GM18498 (cell line): ENCODE measurements around the gene PERCC1.

ENCODE experiments used
- ATAC-seq: cut with Tn5 transposase; IDR thresholded peaks from one replicate; pipeline ENCODE4 v1.9.1; 2021; ENCODE audit warnings: mild to moderate bottlenecking, moderate library complexity; ENCODE audit not compliant: unreplicated experiment

The PERCC1 gene

DNA sequence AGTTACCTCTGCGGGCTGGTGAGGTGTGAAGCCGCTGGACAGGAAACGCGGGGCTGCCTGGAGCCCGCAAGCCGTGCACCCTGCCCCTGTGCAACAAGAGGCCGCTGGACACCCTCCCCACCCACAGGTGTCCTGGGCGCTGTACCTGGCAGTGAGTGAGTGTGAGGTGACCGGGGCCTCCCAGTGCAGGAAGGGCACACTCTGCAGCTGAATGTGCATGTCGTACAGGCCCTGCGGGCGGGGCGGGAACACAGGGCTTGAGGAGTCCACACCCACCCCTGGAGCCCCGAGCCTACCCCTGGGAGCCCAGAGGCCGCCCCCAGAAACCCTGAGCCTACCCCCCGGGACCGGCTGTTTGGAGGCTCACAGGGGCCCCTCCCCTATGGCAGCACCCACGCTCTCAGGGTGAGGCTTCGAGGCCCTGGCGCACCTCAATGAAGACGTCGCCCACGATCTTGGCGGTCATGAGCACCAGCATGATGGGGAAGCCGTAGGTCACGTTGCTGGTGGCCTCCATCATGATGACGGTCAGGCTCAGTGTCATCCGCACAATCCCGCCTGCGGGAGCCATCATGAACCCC lies 17.7 kb downstream of the PERCC1 start:
- ATAC-seq, result no peak

DNA sequence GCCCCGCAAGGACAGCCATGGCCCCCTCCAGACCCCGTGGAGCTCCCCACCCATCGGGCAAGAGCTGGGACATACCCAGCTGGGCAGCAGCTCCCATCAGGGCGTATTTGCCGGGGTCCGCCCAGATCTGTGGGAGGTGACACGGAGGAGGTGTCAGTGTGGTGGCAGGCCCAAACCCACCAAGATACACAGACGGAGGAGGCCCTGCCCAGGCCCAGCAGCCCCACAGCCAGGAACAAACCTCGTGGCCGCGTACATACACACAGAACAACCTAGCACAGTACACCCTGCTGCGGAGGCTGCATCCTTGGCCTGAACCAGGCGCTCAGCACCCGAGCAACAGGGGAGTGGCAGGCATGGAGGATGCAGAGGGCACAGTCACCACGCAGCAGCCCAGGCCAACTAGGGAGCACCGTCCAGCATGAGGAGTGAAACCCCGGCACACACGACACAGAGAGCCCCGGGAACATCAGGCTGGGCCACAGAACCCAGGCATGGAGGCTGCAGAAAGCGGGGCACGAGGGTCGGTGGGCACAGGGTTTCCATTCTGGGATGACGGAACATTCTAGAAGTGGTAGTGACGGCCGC lies 18.4 kb downstream of the PERCC1 start:
- no peak for ATAC-seq

- no peak for ATAC-seq
Observed at GRCh38 chr16:1450218-1450617, 19.3 kb downstream of the PERCC1 start.

DNA sequence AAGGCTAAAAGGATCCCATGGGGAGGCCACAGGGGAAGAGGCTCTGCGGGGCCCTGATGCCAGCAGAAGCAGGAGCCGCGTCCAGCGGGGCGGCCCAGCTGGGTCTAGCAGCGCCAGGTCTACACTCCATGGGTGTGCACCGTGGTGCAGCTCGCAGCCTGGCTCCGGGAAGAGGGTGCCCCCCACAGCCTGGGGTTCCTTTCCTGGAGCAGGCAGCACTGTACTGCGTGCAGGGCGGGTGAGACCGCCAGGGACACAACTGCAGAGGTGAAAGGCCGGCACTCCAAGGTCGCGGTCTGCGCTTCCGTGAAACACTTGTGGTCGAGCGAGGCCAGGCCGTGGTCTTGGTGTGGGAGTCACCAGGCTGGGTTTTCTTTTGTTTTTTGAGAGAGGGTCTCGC lies 20.0 kb downstream of the PERCC1 start:
- ATAC-seq, result no peak

DNA sequence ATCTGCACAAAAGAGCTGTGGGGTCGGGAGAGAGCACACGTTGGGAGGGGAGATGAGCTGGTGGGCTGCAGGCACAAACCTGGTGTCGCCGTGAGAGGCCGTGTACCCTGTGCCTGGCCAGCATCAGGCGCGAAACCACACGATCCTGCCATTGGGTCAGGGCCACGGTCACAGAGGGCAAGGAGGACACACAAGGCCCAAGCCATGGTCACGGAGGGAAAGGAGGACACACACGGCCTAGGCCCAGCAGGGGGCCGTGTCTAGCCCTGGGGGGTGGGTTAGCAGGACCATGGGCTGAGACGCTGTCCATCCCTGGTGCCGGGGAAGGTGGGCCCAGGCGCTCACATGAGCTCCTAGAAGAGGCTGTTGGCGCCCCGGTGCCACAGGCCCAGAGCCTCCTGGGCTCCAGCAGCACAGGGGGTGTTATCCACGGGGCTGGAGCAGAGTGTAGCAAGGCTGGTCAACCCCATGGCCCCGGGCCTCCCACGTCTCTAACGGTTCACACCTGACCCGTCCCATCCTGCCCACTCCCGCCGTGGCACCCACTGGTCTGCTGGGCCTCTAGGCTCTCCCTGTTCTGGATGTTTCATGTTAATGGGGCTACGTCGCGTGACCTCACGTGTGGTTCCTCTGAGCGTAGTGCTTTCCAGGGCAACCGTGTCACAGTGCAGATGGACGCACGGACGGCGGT lies 21.0 kb downstream of the PERCC1 start:
- ATAC-seq, result no peak

DNA sequence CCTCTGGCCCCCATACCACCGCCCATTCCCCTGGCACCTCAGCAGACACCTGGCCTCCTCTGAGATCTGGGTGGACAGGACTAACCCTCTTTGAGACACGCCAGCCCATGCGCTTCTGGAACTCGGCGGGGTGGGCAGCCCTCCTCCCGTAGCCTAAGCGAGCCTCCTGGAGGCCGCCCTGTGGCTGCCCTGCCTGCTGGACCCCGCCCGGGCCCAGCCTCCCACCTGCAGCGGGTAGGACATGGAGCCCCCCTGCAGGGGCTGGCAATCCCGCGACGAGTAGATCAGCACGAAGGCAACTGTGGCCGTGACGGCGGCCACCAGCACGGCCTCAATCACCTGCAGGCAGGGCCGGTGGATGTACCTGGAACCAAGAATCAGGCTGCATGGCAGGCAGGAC lies 21.7 kb downstream of the PERCC1 start:
- no peak for ATAC-seq

GRCh38 chr16:1453316-1453715 lies 22.4 kb downstream of the PERCC1 start:
- ATAC-seq, result no peak

GRCh38 chr16:1454561-1454960 lies 23.7 kb downstream of the PERCC1 start:
- ATAC-seq, result no peak

GRCh38 chr16:1455190-1456171 lies 24.6 kb downstream of the PERCC1 start:
- no peak for ATAC-seq

DNA sequence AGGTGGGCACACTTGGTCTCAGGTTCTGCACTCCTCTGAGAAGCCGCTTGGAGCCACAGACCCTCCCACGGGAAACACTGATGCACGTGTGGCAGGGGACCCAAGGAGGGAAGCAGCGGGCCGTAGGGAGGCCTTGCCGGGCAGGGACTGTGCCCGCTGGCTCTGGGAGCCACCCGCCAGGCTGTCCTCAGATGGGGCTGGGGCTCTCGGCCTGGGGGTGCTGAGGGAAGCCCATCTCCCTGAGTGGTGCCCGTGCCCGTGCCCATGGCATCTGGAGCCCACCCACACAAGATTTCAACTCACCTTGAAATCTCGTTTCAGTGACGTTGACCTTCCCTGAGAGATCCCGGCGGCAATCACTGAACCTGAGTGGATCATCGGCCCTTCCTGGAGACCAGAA lies 26.1 kb downstream of the PERCC1 start:
- ATAC-seq, result no peak

- ATAC-seq, result no peak
Observed at GRCh38 chr16:1457489-1458245, 26.8 kb downstream of the PERCC1 start.

DNA sequence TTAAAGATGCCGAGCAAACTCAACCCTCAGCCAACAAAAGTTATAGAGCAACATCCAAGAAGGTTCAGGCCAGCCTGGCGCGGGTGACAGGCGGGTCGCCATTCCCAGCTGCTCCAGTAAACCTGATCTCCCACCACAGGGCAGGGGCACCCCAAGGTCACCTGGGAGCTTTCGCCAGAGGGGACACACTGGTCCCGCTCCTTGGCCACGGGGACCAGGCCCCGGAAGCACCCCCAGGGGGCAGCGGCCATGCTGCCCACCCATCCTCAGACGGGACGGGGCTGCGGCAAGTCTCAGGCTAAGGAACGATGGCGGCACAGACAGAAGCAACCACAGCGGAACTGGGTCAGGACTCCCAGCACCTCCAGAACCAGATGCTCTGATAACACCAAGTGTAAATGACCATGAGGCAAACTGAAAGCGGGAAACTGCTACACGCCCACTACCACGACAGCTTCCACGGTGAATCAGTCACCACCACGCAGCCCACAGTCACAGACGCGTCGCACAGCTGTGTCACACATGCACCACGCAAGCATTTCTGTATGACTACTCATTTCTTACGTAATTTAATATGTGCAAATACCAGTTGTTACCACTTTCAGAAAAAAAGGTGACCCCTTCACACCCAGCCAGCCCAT lies 27.6 kb downstream of the PERCC1 start:
- ATAC-seq, result no peak

DNA sequence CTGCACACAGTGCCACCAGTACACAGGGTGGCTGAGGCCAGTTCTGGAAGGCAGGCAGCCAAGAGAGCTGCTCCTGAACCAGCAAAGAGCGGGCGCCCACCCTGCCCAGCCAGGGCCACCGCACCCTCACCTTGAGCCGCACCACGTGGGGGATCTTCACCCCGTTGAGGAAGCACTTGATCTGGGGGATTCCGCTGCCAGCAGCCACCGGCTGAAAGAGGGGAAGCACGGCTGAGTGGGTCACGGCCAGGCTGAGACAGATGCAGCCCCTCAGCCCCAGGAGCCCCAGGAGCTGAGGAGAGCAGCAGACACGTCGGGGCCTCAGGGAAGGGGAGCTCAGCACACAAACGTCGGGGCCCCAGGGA lies 28.1 kb downstream of the PERCC1 start:
- no peak for ATAC-seq

DNA sequence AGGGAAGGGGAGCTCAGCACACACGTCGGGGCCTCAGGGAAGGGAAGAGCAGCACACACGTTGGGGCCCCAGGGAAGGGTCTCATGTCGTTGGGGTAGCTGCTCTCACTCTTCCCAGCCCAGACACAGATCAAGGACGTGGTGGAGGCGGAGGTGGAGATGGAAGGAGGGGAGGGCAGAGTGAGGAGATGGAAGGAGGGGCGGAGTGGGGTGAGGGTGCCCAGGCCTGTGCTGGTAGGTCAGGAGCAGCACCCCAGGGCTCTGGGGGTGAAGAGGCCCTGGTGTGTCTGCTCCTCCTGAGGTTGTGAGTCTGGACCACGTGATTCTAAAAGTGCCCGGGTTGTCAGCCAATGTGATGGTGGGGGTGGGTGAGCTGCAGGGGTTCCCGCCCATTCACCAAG lies 29.1 kb downstream of the PERCC1 start:
- no peak for ATAC-seq

- ATAC-seq, result no peak
Observed at GRCh38 chr16:1460602-1461138, 29.8 kb downstream of the PERCC1 start.

DNA sequence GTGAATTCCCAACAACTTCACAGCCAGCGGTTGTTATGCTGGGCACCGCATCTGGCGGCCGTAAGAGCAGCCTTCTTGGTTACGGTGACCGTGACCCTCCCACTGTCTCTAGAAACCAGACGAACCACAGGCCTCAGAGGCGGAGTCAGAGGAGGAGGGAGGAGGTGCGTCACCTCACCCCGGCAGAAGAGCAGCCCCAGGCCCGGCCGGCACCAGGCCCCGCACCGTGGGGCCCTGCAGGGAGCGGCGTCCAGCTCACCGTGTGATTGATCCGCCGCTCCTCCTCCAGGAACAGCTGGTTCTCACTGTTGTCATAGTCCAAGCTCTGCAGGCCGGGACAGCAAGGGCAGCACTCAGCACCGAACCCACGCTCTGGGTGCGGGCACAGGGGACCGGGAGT lies 30.3 kb downstream of the PERCC1 start:
- ATAC-seq, result no peak

DNA sequence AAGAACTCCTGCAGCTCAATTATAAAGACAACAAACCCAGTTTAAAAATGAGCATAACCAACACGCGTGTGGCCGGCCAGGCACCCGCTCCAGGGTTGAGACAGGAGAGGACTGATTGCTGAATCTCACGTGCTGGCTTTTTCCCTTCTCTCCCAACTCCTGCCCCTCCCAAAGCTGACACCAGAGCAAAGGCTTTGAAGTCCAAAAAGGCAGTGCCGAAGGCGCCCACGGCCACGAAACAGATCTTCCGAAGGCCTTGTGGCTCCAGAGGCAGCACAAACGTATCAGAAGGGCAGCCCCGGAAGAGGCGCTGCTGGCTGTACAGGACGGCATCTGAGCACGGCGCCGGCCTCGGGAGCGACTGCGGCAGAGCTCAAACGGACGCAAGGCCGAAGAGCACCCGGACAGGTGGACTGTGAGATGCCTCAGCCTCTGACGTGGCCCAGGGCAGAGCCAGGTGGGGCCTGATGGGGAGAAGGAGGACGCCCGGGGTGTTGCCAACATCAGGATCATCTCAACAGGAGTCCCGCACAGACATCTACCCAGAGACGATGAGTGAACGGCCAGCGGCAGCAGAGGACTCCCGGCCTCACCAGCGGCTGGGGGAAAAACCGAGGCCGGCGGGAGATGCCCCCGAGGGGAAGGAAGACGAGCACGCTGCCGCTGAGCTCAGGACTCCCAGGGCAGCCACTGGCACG lies 33.5 kb downstream of the PERCC1 start:
- no peak for ATAC-seq

GRCh38 chr16:1464894-1465566 lies 34.2 kb downstream of the PERCC1 start:
- no peak for ATAC-seq

DNA sequence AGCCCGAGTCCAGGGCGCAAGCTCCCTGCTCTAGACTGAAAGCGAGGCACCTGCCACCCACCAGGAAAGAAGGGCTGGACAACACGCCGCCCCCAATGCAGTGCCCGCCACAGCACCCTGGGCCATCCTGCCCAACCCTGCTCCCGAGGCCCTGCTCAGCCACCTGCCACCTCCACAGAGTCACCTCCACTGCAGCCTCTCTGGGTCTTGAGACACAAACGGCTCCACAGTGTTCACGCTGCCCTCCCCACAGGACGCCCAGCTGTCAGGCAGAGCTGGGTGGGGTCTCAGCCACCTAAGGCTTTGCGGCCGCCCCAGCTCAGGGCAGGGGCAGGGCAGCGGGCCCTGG lies 34.7 kb downstream of the PERCC1 start:
- no peak for ATAC-seq
